ENCODE results near the gene WDFY3. TPM values are rescaled to one million over a fixed set of nuclear protein-coding genes. Genes with fewer than 3 reads are reported as not detected.

WDFY3 gene
- total and polyA plus RNA-seq, 9 of the 15 experiments (the other 6 are each of a cell fraction or from before 2014, with no cell fraction given) = 0.58 to 13.5 (median 9.4) TPM

- TF ChIP-seq ZNF398 (CRISPR knock-in tag; IDR thresholded peaks at IDR 0.05) = no peak
- TF ChIP-seq E2F3 (CRISPR knock-in tag; IDR thresholded peaks at IDR 0.05) = no peak
Observed at GRCh38 chr4:84849051-84849640, 117.3 kb downstream of the WDFY3 start (continued).

GRCh38 chr4:84848432-84848831 is 118.1 kb downstream of the WDFY3 start:
- Histone ChIP-seq H3K9me3 (replicated peaks; ENCODE audit: control insufficient read depth, insufficient read depth, low read depth, low read length) (no peaks in the 10 kb centered on the region), H3K9me1 (ENCODE audit: control insufficient read depth, insufficient read depth, low read length) (no peaks in the 10 kb centered on the region), H3K4me1 (replicated peaks in 1 of 2; ENCODE audit: control insufficient read depth in 2 of 2, insufficient read depth in 2 of 2, low read length in 2 of 2) (peaks cover 0 to 4% of the 10 kb centered on the region in 2 experiments; a peak in 2 of 5 replicates), H3K27me3 (ENCODE audit: control insufficient read depth in 2 of 2, insufficient read depth in 2 of 2, low read length in 2 of 2) (no peaks in the 10 kb centered on the region), H3K4me2 (ENCODE audit: insufficient read depth, low read length) (no peak overlapping the region), H3K79me2 (ENCODE audit: control insufficient read depth, insufficient read depth, low read length) (no peaks in the 10 kb centered on the region), H3K4me3 (no peak overlapping the region), H4K20me1 (replicated peaks; ENCODE audit: control insufficient read depth, insufficient read depth, low read length) (no peaks in the 10 kb centered on the region), H3K36me3 (ENCODE audit: control insufficient read depth, insufficient read depth, low read length) (no peaks in the 10 kb centered on the region; the same call in 2 of the 3 replicates), H3K9ac (ENCODE audit: insufficient read depth in 1 of 2, low read depth in 2 of 2, low read length in 2 of 2) (no peak overlapping the region), H3K27ac (ENCODE audit: extremely low read depth, low read depth, low read length) (no peak overlapping the region), H2AFZ (ENCODE audit: low read depth, low read length) (no peak overlapping the region)
- TF ChIP-seq ZBTB7A (IDR thresholded peaks at IDR 0.05; ENCODE audit: borderline replicate concordance, control insufficient read depth, low read depth, low read length) (no peak), ZNF316 (IDR thresholded peaks at IDR 0.05) (no peak), KDM5B (IDR thresholded peaks at IDR 0.05; ENCODE audit: insufficient replicate concordance, low read depth, low read length) (no peak)
- DNase-seq (ENCODE audit: extremely low read depth in 1 of 4, low spot score in 3 of 4) = no peak
- CTCF ChIA-PET (ENCODE audit: low intra/inter-chr PET ratio) = interaction anchor here (0.5 kb wide), 1 partner anchor 108 kb away, joined by 3 read pairs; no protein-coding TSS in a partner anchor
- ATAC-seq = no peak
- WGBS (ENCODE audit: insufficient coverage, low coverage, missing lambda C conversion rate) = 24% methylated on average over 2 of the region's 2 CpGs
- no TSS peak for BruUV-seq (replicated peaks)
- in situ Hi-C loops (cut with MboI) = no loop called here
- no peak for FAIRE-seq
- intact Hi-C loops (cut with micrococcal nuclease) = no loop called here
- POLR2A ChIA-PET = interaction anchor here (0.7 to 1.0 kb wide), 2 partner anchors 18 to 73 kb away, joined by 3 read pairs; no protein-coding TSS in a partner anchor
